ENCODE results near the gene SLC16A2.
"Not testable (repeated sequence)": the region's sequence is repeated elsewhere in the genome, so short reads cannot be mapped to it uniquely, and the experiment has no call there.

SLC16A2 gene

DNA sequence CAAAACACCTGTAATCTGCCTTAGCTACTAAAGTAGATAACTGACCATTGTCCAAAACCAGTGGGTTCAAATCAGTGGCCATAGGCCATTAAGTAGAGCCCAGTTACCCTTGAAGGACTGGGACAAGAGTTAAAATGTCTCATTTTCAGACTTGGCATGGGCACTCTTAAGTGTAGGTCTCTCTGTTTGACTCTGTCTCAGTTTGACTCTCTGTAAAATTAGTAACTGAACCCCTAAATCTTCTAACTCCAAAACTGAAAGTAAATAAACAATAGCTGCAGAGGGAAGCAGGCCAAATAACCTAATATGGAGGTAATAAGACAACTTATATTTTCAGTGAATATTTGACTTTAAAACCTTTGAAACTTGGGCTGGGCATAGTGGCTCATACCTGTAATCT lies 89.1 kb downstream of the SLC16A2 start:
- TF ChIP-seq, protein P1, sequence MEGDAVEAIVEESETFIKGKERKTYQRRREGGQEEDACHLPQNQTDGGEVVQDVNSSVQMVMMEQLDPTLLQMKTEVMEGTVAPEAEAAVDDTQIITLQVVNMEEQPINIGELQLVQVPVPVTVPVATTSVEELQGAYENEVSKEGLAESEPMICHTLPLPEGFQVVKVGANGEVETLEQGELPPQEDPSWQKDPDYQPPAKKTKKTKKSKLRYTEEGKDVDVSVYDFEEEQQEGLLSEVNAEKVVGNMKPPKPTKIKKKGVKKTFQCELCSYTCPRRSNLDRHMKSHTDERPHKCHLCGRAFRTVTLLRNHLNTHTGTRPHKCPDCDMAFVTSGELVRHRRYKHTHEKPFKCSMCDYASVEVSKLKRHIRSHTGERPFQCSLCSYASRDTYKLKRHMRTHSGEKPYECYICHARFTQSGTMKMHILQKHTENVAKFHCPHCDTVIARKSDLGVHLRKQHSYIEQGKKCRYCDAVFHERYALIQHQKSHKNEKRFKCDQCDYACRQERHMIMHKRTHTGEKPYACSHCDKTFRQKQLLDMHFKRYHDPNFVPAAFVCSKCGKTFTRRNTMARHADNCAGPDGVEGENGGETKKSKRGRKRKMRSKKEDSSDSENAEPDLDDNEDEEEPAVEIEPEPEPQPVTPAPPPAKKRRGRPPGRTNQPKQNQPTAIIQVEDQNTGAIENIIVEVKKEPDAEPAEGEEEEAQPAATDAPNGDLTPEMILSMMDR (IDR thresholded peaks at IDR 0.05; ENCODE audit: low read length, missing control alignments): no peak
- H3K4me3 ChIP-seq (replicated peaks; ENCODE audit: low read depth, low read length): no peak overlapping the region

DNA sequence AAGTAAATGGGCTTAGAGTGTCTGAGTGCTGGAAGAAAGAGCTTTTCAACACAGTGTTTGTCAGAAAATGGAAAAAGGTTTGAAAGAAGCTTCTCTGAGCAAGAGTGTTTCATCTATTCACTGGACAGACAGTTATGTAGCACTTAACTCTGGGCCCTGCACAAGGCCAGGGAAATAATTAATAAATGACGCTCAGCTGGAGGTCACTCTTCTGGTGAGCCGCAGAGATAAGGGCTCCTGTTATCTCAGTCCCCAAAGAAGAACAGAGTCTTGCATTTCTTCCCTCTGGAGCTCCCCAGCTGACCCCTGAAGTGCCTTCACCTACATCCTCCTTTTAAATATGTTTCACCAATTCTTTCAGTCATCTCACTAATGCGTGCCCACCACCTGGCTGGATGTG lies 90.4 kb downstream of the SLC16A2 start:
- no peak overlapping the region for H3K4me3 ChIP-seq (replicated peaks; ENCODE audit: low read depth, low read length)
- no peak for DNase-seq (ENCODE audit: low read depth)
- TF ChIP-seq, protein P1 (IDR thresholded peaks at IDR 0.05; ENCODE audit: low read length, missing control alignments): no peak

More for the DNA sequence above, 89.1 kb downstream of the SLC16A2 start:
- DNase-seq (ENCODE audit: low read depth): no peak

DNA sequence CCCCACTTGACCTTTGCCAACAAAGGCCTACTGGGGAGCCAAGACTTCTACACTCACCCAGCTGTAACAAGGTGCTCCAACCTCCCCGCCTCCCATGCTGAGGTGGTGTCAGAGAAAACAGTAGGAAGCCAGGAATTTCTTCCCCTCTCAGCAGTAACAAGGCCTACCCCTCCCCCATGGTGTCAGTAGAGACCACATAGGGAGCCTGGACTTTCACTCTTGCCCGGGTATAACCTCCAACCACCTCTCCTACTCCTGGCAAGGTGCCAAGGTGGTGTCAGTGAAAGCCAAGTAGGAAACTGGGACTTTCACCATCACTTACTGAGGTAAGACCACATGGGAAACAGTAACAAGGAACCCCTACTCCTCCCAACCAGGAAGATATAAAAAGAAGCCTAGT lies 93.1 kb downstream of the SLC16A2 start:
- TF ChIP-seq, protein P1 (IDR thresholded peaks at IDR 0.05; ENCODE audit: low read length, missing control alignments): no peak
- no peak overlapping the region for H3K4me3 ChIP-seq (replicated peaks; ENCODE audit: low read depth, low read length)

DNA sequence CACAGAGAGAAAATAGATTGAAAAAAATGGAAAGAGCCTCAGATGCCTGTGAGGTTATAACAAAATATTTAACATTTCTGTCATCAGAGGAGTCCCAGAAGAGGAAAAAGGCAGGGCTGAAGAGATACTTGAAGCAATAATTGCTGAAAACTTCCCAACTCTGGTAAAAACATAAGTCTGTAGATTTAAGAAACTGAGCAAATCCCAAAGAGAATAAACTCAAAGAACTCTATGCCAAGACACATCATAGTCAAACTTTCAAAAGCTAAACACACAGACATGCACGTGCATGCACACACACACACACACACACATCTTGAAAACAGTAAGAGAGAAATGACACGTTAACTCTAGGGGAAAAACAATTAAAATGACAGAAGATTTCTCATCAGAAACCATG lies 94.1 kb downstream of the SLC16A2 start:
- TF ChIP-seq, protein P1 (IDR thresholded peaks at IDR 0.05; ENCODE audit: low read length, missing control alignments): no peak
- no peak for DNase-seq (ENCODE audit: low read depth)
- no peak overlapping the region for H3K4me3 ChIP-seq (replicated peaks; ENCODE audit: low read depth, low read length)

More for the DNA sequence above, 93.1 kb downstream of the SLC16A2 start:
- no peak for DNase-seq (ENCODE audit: low read depth)

DNA sequence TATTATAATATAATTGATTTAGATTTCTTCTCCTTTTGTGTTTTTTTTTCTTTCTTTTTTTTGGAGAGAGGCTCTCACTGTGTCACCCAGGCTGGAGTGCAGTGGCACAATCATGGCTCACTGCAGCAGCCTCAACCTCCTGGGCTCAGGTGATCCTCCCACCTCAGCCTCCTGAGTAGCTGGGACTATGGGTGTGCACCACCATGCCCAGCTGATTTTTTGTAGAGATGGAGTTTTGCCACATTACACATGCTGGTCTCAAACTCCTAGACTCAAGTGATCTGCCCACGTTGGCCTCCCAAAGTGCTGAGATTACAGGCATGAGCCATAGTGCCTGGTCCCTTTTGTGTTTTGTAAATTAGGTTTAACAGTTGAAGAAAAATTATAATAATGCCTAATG lies 94.7 kb downstream of the SLC16A2 start:
- not testable (repeated sequence) for DNase-seq (ENCODE audit: low read depth); H3K4me3 ChIP-seq (replicated peaks; ENCODE audit: low read depth, low read length)

DNA sequence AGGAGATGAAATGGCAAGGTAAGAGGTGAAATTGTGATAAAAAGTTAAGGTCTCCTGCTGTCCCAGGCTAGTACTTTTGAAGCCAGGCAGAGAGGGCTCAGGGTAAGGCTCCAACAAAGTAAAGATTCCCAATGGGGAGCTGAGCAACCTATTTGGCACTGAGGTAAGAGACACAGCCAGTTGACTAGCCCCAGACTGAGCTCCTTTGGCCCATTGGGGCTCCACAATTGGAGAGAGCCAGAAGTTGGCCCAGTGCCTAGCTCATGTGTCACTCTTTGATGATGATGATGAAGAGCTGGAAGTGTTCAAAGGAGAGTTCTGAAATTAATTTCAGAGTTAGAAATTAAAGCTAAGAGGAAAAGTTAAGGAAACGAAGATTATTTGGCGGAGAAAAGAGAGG lies 98.6 kb downstream of the SLC16A2 start:
- no peak overlapping the region for H3K4me3 ChIP-seq (replicated peaks; ENCODE audit: low read depth, low read length)
- DNase-seq (ENCODE audit: low read depth): no peak
- TF ChIP-seq, protein P1 (IDR thresholded peaks at IDR 0.05; ENCODE audit: low read length, missing control alignments): no peak

DNA sequence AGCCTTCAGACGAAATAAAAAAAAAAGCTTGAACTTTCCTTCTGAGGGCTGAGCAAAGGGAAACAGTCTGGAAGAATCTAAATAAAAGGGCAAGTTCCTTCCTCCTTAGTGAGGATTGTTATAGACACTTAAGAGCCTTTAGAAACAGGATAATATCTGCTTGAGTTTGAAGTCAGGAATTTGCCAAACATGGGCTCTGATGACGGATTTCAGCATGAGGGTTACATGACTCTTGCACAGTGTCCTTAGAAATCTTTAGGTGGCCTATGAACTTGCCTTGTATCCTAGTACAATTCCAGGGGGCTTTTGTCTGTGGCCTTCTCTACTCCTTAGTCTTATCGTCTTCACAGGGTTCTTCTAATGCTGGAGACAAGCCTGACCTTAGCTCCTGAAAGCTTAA lies 99.0 kb downstream of the SLC16A2 start:
- H3K4me3 ChIP-seq (replicated peaks; ENCODE audit: low read depth, low read length): no peak overlapping the region
- DNase-seq (ENCODE audit: low read depth): no peak
- TF ChIP-seq, protein P1 (IDR thresholded peaks at IDR 0.05; ENCODE audit: low read length, missing control alignments): no peak

Measured in fibroblast of pulmonary artery (primary cell).